OCI-LY7 (cell line): ENCODE measurements around the gene TNFSF15. TPM values are rescaled to one million over a fixed set of nuclear protein-coding genes. Genes with fewer than 3 reads are reported as not detected.

ENCODE experiments used
- BruUV-seq: library from RNA; stranded (reverse); fragments of 400-500 nt; replicated peaks from 2 replicates; lab custom pipeline; 2021; lab: Mats Ljungman, UMichigan
- CTCF ChIA-PET: fragments of 300-600 bp; sonication (Branson Sonifier 250); formaldehyde crosslinking; loops from one replicate; lab custom pipeline; 2022; ENCODE audit warnings: antibody characterized with exemption; ENCODE audit not compliant: unreplicated experiment; lab: Charles Lee
- POLR2A ChIA-PET: fragments of 300-600 bp; sonication (Branson Sonifier 250); formaldehyde crosslinking; loops from one replicate; lab custom pipeline; 2022; ENCODE audit warnings: antibody characterized with exemption; lab: Charles Lee
- DNase-seq: peaks from one replicate; pipeline ENCODE4 v3.0.0-alpha.2; 2015; ENCODE audit warnings: low spot score
- H2AFZ ChIP-seq: fragments of 200-600 bp; sonication (generic), shearing (Covaris generic); 2 replicates; pipeline ENCODE4 v1.6.1; 2014; ENCODE audit warnings: mild to moderate bottlenecking, antibody characterized with exemption, low read length, moderate library complexity
- H3K27ac ChIP-seq: fragments of 200-600 bp; sonication (generic); 2 replicates; pipeline ENCODE4 v1.5.1; 2014; ENCODE audit warnings: mixed run types, low read depth, mild to moderate bottlenecking, moderate library complexity, low read length, inconsistent platforms; ENCODE audit not compliant: poor library complexity, severe bottlenecking
- H3K36me3 ChIP-seq: fragments of 200-600 bp; sonication (generic); 2 replicates; pipeline ENCODE4 v1.6.1; 2014; ENCODE audit warnings: mild to moderate bottlenecking, antibody characterized with exemption, low read length, moderate library complexity, mixed read lengths; ENCODE audit not compliant: insufficient read depth
- H3K4me1 ChIP-seq: fragments of 200-600 bp; sonication (generic); 2 replicates; pipeline ENCODE4 v1.5.1; 2014; ENCODE audit warnings: mild to moderate bottlenecking, low read length; ENCODE audit not compliant: insufficient read depth, poor library complexity, severe bottlenecking
- H3K4me2 ChIP-seq: fragments of 200-600 bp; sonication (generic); 2 replicates; pipeline ENCODE4 v1.6.1; 2014; ENCODE audit warnings: mild to moderate bottlenecking, low read length
- H3K4me3 ChIP-seq: fragments of 200-600 bp; sonication (generic); 2 replicates; pipeline ENCODE4 v1.5.1; 2014; ENCODE audit warnings: mild to moderate bottlenecking, low read depth, low read length; ENCODE audit not compliant: poor library complexity, severe bottlenecking
- H3K79me2 ChIP-seq: fragments of 200-600 bp; sonication (generic); 2 replicates; pipeline ENCODE4 v1.6.1; 2016; ENCODE audit warnings: low read depth, mild to moderate bottlenecking, low read length, moderate library complexity, mixed read lengths; ENCODE audit not compliant: insufficient read depth
- H3K9me2 ChIP-seq: fragments of 200-600 bp; sonication (generic); 2 replicates; pipeline ENCODE4 v1.6.1; 2016; ENCODE audit warnings: mild to moderate bottlenecking, low read length, mixed read lengths; ENCODE audit not compliant: insufficient read depth
- H3K9me3 ChIP-seq: fragments of 200-600 bp; sonication (generic); 2 replicates; pipeline ENCODE4 v1.6.1; 2014; ENCODE audit warnings: mild to moderate bottlenecking, mixed run types, low read length, mixed read lengths
- H4K20me1 ChIP-seq: fragments of 200-600 bp; sonication (generic); 2 replicates; pipeline ENCODE4 v1.6.1; 2014; ENCODE audit warnings: mild to moderate bottlenecking, antibody characterized with exemption, low read length, moderate library complexity, mixed read lengths; ENCODE audit not compliant: insufficient read depth
- CTCF ChIP-seq: fragments of 200-600 bp; sonication (generic); conservative IDR thresholded peaks from 2 replicates; pipeline ENCODE4 v1.5.1; 2014; ENCODE audit warnings: mild to moderate bottlenecking, antibody characterized with exemption, low read length, moderate library complexity, mixed read lengths
- EZH2phosphoT487 ChIP-seq: fragments of 200-600 bp; sonication (generic); IDR thresholded peaks from 2 replicates; pipeline ENCODE4 v1.6.1; 2018; ENCODE audit warnings: low read depth, borderline replicate concordance, mild to moderate bottlenecking, mixed run types, antibody characterized with exemption, low read length, moderate library complexity, mixed read lengths
- intact Hi-C: fragments of 100-400 bp; cut with micrococcal nuclease; formaldehyde crosslinking; loops from one replicate; pipeline ENCODE4 v1.10.0; 2022; ENCODE audit not compliant: unreplicated experiment
- total RNA-seq, 2 experiments: library from RNA; depleted of rRNA in 1 of 2; stranded (reverse); fragments of >200 nt in 1 of 2; shearing (Covaris generic) in 1 of 2; gene quantifications; 2 replicates each; pipeline ENCODE4 v1.2.3, GENCODE V29; 2014 to 2022

Gene TNFSF15
- total RNA-seq, 2 experiments from 2014 or later = 0.23 TPM; not detected in 1

- Histone ChIP-seq H3K4me2 (no peak overlapping the region), H3K9me3 (no peaks in the 10 kb centered on the region), H2AFZ (no peak overlapping the region), H3K4me3 (no peak overlapping the region), H3K27ac (no peak overlapping the region), H3K9me2 (no peaks in the 10 kb centered on the region), H3K36me3 (no peaks in the 10 kb centered on the region), H3K79me2 (no peaks in the 10 kb centered on the region), H3K4me1 (peaks cover 13% of the 10 kb centered on the region), H4K20me1 (no peaks in the 10 kb centered on the region)
- TF ChIP-seq EZH2phosphoT487 = no peak
- no peak for TF ChIP-seq CTCF
- CTCF ChIA-PET = no interaction called here
- intact Hi-C loops = no loop called here
- BruUV-seq = no TSS peak
- POLR2A ChIA-PET = no interaction called here
- DNase-seq = no peak
Observed at GRCh38 chr9:114771889-114772288, 34.0 kb downstream of the TNFSF15 start.

GRCh38 chr9:114770991-114771390, 34.8 kb downstream of the TNFSF15 start:
- Histone ChIP-seq H3K9me3 (no peaks in the 10 kb centered on the region), H3K4me3 (no peak overlapping the region), H3K9me2 (no peaks in the 10 kb centered on the region), H3K4me2 (no peak overlapping the region), H2AFZ (no peak overlapping the region), H3K4me1 (peaks cover 13% of the 10 kb centered on the region), H3K27ac (no peak overlapping the region), H4K20me1 (no peaks in the 10 kb centered on the region), H3K79me2 (no peaks in the 10 kb centered on the region), H3K36me3 (no peaks in the 10 kb centered on the region)
- DNase-seq = no peak
- TF ChIP-seq CTCF (no peak), EZH2phosphoT487 (no peak)
- BruUV-seq = no TSS peak
- POLR2A ChIA-PET = interaction anchor here (0.6 kb wide), 1 partner anchor 89 kb away, joined by 8 read pairs; the partner anchor contains the start of gene TEX48
- CTCF ChIA-PET = no interaction called here
- intact Hi-C loops = no loop called here

GRCh38 chr9:114769624-114770023, 36.2 kb downstream of the TNFSF15 start:
- no TSS peak for BruUV-seq
- DNase-seq = no peak
- H3K9me2 ChIP-seq = no peaks in the 10 kb centered on the region
- POLR2A ChIA-PET = interaction anchor here (0.7 kb wide), 1 partner anchor 1195 kb away, joined by 3 read pairs; no protein-coding TSS in a partner anchor
- no peak overlapping the region for H3K27ac ChIP-seq
- no peak for TF ChIP-seq CTCF
- TF ChIP-seq EZH2phosphoT487 = no peak
- H4K20me1 ChIP-seq = no peaks in the 10 kb centered on the region
- H3K9me3 ChIP-seq = no peaks in the 10 kb centered on the region
- intact Hi-C loops = no loop called here
- no peaks in the 10 kb centered on the region for H3K79me2 ChIP-seq
- H3K36me3 ChIP-seq = no peaks in the 10 kb centered on the region
- CTCF ChIA-PET = no interaction called here
- H3K4me2 ChIP-seq = no peak overlapping the region
- H3K4me1 ChIP-seq = peaks cover 7% of the 10 kb centered on the region
- H2AFZ ChIP-seq = no peak overlapping the region
- H3K4me3 ChIP-seq = no peak overlapping the region
